GM19238 (cell line): ENCODE data around the gene PCDHGB5.

Experiments
- DNase-seq: peaks from one replicate; pipeline ENCODE4 v3.0.0; 2011; ENCODE audit warnings: low spot score; ENCODE audit not compliant: insufficient read length

The PCDHGB5 gene

GRCh38 chr5:141439411-141440141 is 41.8 kb downstream of the PCDHGB5 start:
- no peak for DNase-seq

GRCh38 chr5:141440341-141440740 is 42.6 kb downstream of the PCDHGB5 start:
- no peak for DNase-seq

- no peak for DNase-seq
Measured at GRCh38 chr5:141441571-141442170, 43.9 kb downstream of the PCDHGB5 start.
